Osteocyte (in vitro differentiated cells): ENCODE results near the gene HECA. TPM values are rescaled to one million over a fixed set of nuclear protein-coding genes. Genes with fewer than 3 reads are reported as not detected.

Source experiments
- DNase-seq: peaks from one replicate; pipeline ENCODE4 v3.0.0; 2021; ENCODE audit warnings: mixed read lengths; ENCODE audit not compliant: unreplicated experiment; ENCODE audit errors: extremely low spot score
- H3K27ac Mint-ChIP-seq: one replicate; pipeline ENCODE4 v1.8.0; 2021; ENCODE audit warnings: mild to moderate bottlenecking, mixed read lengths; ENCODE audit not compliant: unreplicated experiment
- H3K27me3 Mint-ChIP-seq: one replicate; pipeline ENCODE4 v1.8.0; 2021; ENCODE audit warnings: mixed read lengths; ENCODE audit not compliant: unreplicated experiment
- H3K36me3 Mint-ChIP-seq: one replicate; pipeline ENCODE4 v1.8.0; 2021; ENCODE audit warnings: mixed read lengths; ENCODE audit not compliant: unreplicated experiment
- H3K4me1 Mint-ChIP-seq: one replicate; pipeline ENCODE4 v1.8.0; 2021; ENCODE audit warnings: mixed read lengths; ENCODE audit not compliant: unreplicated experiment
- H3K4me3 Mint-ChIP-seq: one replicate; pipeline ENCODE4 v1.8.0; 2021; ENCODE audit warnings: mild to moderate bottlenecking, moderate library complexity, mixed read lengths; ENCODE audit not compliant: unreplicated experiment
- H3K9me3 Mint-ChIP-seq: one replicate; pipeline ENCODE4 v1.8.0; 2021; ENCODE audit warnings: mixed read lengths; ENCODE audit not compliant: unreplicated experiment
- CTCF ChIP-seq: fragments of 200-600 bp; sonication (generic); IDR thresholded peaks from 2 replicates; pipeline ENCODE4 v1.5.0; 2021; ENCODE audit warnings: antibody characterized with exemption, mild to moderate bottlenecking, moderate library complexity
- total RNA-seq: library from RNA; stranded (reverse); gene quantifications from 2 replicates; pipeline ENCODE4 v1.2.1, GENCODE V29; 2021

The HECA gene
- total RNA-seq, 1 donor from 2014 or later = 24.3 TPM

GRCh38 chr6:139174961-139175360, 40.1 kb downstream of the HECA start:
- peaks cover 2% of the 10 kb centered on the region for H3K4me1 Mint-ChIP-seq
- peaks cover 55% of the 10 kb centered on the region for H3K36me3 Mint-ChIP-seq
- H3K4me3 Mint-ChIP-seq = no peak overlapping the region

GRCh38 chr6:139175389-139175948, 40.6 kb downstream of the HECA start:
- no peak for TF ChIP-seq CTCF
- H3K4me1 Mint-ChIP-seq = peaks cover under 1% of the 10 kb centered on the region
- H3K9me3 Mint-ChIP-seq = no peaks in the 10 kb centered on the region
- H3K27me3 Mint-ChIP-seq = no peaks in the 10 kb centered on the region
- H3K4me3 Mint-ChIP-seq = no peak overlapping the region
- no peak for DNase-seq
- peaks cover 55% of the 10 kb centered on the region for H3K36me3 Mint-ChIP-seq
- H3K27ac Mint-ChIP-seq = no peak overlapping the region

More at GRCh38 chr6:139174961-139175360, 40.1 kb downstream of the HECA start:
- DNase-seq = no peak
- Mint-ChIP-seq H3K27ac (no peak overlapping the region), H3K27me3 (no peaks in the 10 kb centered on the region), H3K9me3 (no peaks in the 10 kb centered on the region)
- no peak for TF ChIP-seq CTCF

GRCh38 chr6:139181236-139181635, 46.4 kb downstream of the HECA start:
- peaks cover 40% of the 10 kb centered on the region for H3K36me3 Mint-ChIP-seq
- H3K27ac Mint-ChIP-seq = no peak overlapping the region
- no peaks in the 10 kb centered on the region for H3K27me3 Mint-ChIP-seq
- TF ChIP-seq CTCF = no peak
- no peaks in the 10 kb centered on the region for H3K4me1 Mint-ChIP-seq
- no peak for DNase-seq
- H3K9me3 Mint-ChIP-seq = no peaks in the 10 kb centered on the region
- no peak overlapping the region for H3K4me3 Mint-ChIP-seq

- Mint-ChIP-seq H3K27ac (no peak overlapping the region), H3K9me3 (no peaks in the 10 kb centered on the region), H3K4me3 (no peak overlapping the region), H3K36me3 (peaks cover 21% of the 10 kb centered on the region), H3K27me3 (no peaks in the 10 kb centered on the region), H3K4me1 (no peaks in the 10 kb centered on the region)
- DNase-seq = no peak
- TF ChIP-seq CTCF = no peak
Observed at GRCh38 chr6:139184047-139184446, 49.2 kb downstream of the HECA start.

GRCh38 chr6:139184459-139184858, 49.6 kb downstream of the HECA start:
- H3K36me3 Mint-ChIP-seq = peaks cover 17% of the 10 kb centered on the region

More at GRCh38 chr6:139184459-139184858, 49.6 kb downstream of the HECA start:
- H3K4me1 Mint-ChIP-seq = no peaks in the 10 kb centered on the region
- no peak overlapping the region for H3K27ac Mint-ChIP-seq
- no peaks in the 10 kb centered on the region for H3K9me3 Mint-ChIP-seq
- no peak for DNase-seq
- TF ChIP-seq CTCF = no peak
- no peaks in the 10 kb centered on the region for H3K27me3 Mint-ChIP-seq
- no peak overlapping the region for H3K4me3 Mint-ChIP-seq
